Fibroblast of lung (primary cell): ENCODE results near the gene FAM114A1.

Source experiments
- CTCF ChIP-seq, 2 donors: IDR thresholded peaks in 1 of 2; conservative IDR thresholded peaks in 1 of 2; 1 replicate in 1 of 2; 2 replicates in 1 of 2; pipeline ENCODE4 v1.5.1; 2011 to 2012; ENCODE audit warnings: low read length in 2 of 2, control low read depth in 1 of 2, inconsistent platforms in 1 of 2, low read depth in 1 of 2, mild to moderate bottlenecking in 1 of 2
- EZH2 ChIP-seq: IDR thresholded peaks from 2 replicates; pipeline ENCODE4 v1.5.1; 2012; ENCODE audit warnings: low read length, control low read depth, mild to moderate bottlenecking; ENCODE audit errors: missing control alignments

- TF ChIP-seq CTCF (conservative IDR thresholded peaks at IDR 0.05 in 1 of 2, IDR thresholded peaks at IDR 0.05 in 1 of 2; ENCODE audit: low read depth in 1 of 2, low read length in 2 of 2): no peak
- no peak for TF ChIP-seq EZH2
Observed at GRCh38 chr4:38896940-38897339, 29.3 kb downstream of the FAM114A1 start.
